Endothelial cell of umbilical vein (primary cell): ENCODE results near the gene PPP1R11. TPM values are rescaled to one million over a fixed set of nuclear protein-coding genes. Genes with fewer than 3 reads are reported as not detected.

Experiments used
- BruUV-seq: library from RNA; stranded (reverse); fragments of 400-500 nt; replicated peaks from 2 replicates; lab custom pipeline; 2021; lab: Mats Ljungman, UMichigan
- CTCF ChIA-PET: fragments of 300-600, 350-600 bp; sonication (Branson Sonifier 250); formaldehyde crosslinking; loops from one replicate; lab custom pipeline; 2021; ENCODE audit warnings: antibody characterized with exemption, inconsistent platforms; lab: Charles Lee
- POLR2A ChIA-PET: fragments of 300-600, 350-600 bp; sonication (Branson Sonifier 250); formaldehyde crosslinking; loops from one replicate; lab custom pipeline; 2021; ENCODE audit warnings: antibody characterized with exemption, inconsistent platforms; lab: Charles Lee
- DNase-seq: peaks from one replicate; pipeline ENCODE4 v3.0.0-alpha.2; 2011; ENCODE audit warnings: low read depth, low spot score
- FAIRE-seq: peaks from 2 replicates; lab custom pipeline; 2011; peaks lifted over from hg19 to GRCh38; lab: Jason Lieb, UNC
- H2AFZ ChIP-seq: 2 replicates; pipeline ENCODE4 v1.6.0; 2012; ENCODE audit warnings: low read depth, low read length, control low read depth, inconsistent platforms
- H3K27ac ChIP-seq: 2 replicates; pipeline ENCODE4 v1.5.1; 2011; ENCODE audit warnings: low read depth, mild to moderate bottlenecking, control low read depth, low read length, moderate library complexity; ENCODE audit not compliant: insufficient read depth
- H3K27me3 ChIP-seq, 2 experiments: 2 replicates each; pipeline versions ENCODE4 v1.6.0 to v1.6.1; 2011; ENCODE audit warnings: low read length in 2 of 2, mixed read lengths in 1 of 2; ENCODE audit not compliant: control insufficient read depth in 2 of 2, insufficient read depth in 2 of 2
- H3K36me3 ChIP-seq, 2 experiments: 2 replicates in 1 of 2; 3 replicates in 1 of 2; pipeline ENCODE4 v1.5.1; 2011; ENCODE audit warnings: low read length in 2 of 2, mild to moderate bottlenecking in 1 of 2, moderate library complexity in 1 of 2; ENCODE audit not compliant: control insufficient read depth in 2 of 2, insufficient read depth in 2 of 2; ENCODE audit errors: extremely low read depth in 1 of 2
- H3K4me1 ChIP-seq: 3 replicates; pipeline ENCODE4 v1.5.1; 2011; ENCODE audit warnings: mild to moderate bottlenecking, low read length; ENCODE audit not compliant: control insufficient read depth, insufficient read depth; ENCODE audit errors: extremely low read depth
- H3K4me2 ChIP-seq: 2 replicates; pipeline ENCODE4 v1.6.1; 2011; ENCODE audit warnings: low read length, control low read depth, mixed read lengths; ENCODE audit not compliant: insufficient read depth
- H3K4me3 ChIP-seq, 3 experiments: fragments of 200-600 bp in 1 of 3; sonication (generic), shearing (Covaris generic) in 1 of 3; replicated peaks in 1 of 3; 2 replicates each; pipeline ENCODE4 v1.5.1; 2011 to 2016; ENCODE audit warnings: control low read depth in 3 of 3, low read length in 3 of 3, mild to moderate bottlenecking in 2 of 3, inconsistent platforms in 1 of 3, low read depth in 1 of 3, moderate library complexity in 1 of 3; ENCODE audit not compliant: insufficient read depth in 1 of 3
- H3K79me2 ChIP-seq: 2 replicates; pipeline ENCODE4 v1.6.0; 2012; ENCODE audit warnings: low read length, inconsistent platforms; ENCODE audit not compliant: control insufficient read depth, insufficient read depth
- H3K9ac ChIP-seq: replicated peaks from 2 replicates; pipeline ENCODE3; 2011; ENCODE audit warnings: low read length, control low read depth; ENCODE audit not compliant: insufficient read depth; ENCODE audit errors: extremely low read depth
- H3K9me1 ChIP-seq: replicated peaks from 3 replicates; pipeline ENCODE4 v1.6.0; 2011; ENCODE audit warnings: mild to moderate bottlenecking, low read length; ENCODE audit not compliant: control insufficient read depth, insufficient read depth; ENCODE audit errors: extremely low read depth
- H3K9me3 ChIP-seq: replicated peaks from 2 replicates; pipeline ENCODE4 v1.5.1; 2012; ENCODE audit warnings: low read length, inconsistent platforms; ENCODE audit not compliant: control insufficient read depth, insufficient read depth
- H4K20me1 ChIP-seq: replicated peaks from 2 replicates; pipeline ENCODE3; 2011; ENCODE audit warnings: mild to moderate bottlenecking, low read length; ENCODE audit not compliant: control insufficient read depth, insufficient read depth; ENCODE audit errors: extremely low read depth
- CTCF ChIP-seq, 2 donors: IDR thresholded peaks; 1 replicate in 1 of 2; 2 replicates in 1 of 2; pipeline ENCODE4 v1.5.1; 2011; ENCODE audit warnings: low read length in 2 of 2, mild to moderate bottlenecking in 2 of 2, moderate library complexity in 2 of 2, control low read depth in 1 of 2, inconsistent platforms in 1 of 2, low read depth in 1 of 2; ENCODE audit not compliant: insufficient read depth in 1 of 2; ENCODE audit errors: extremely low read depth in 1 of 2
- EZH2 ChIP-seq: IDR thresholded peaks from 2 replicates; pipeline ENCODE4 v1.6.1; 2012; ENCODE audit warnings: borderline replicate concordance, low read depth, mild to moderate bottlenecking, moderate library complexity, low read length, inconsistent platforms; ENCODE audit not compliant: severe bottlenecking
- FOS ChIP-seq: IDR thresholded peaks from 2 replicates; pipeline ENCODE4 v1.6.1; 2011; ENCODE audit warnings: mild to moderate bottlenecking, low read length, moderate library complexity, borderline replicate concordance; ENCODE audit not compliant: insufficient read depth
- GATA2 ChIP-seq: IDR thresholded peaks from 2 replicates; pipeline ENCODE4 v1.7.0; 2011; ENCODE audit warnings: low read depth, mild to moderate bottlenecking, moderate library complexity, mixed read lengths, low read length; ENCODE audit not compliant: insufficient read length, insufficient read depth
- JUN ChIP-seq: IDR thresholded peaks from 2 replicates; pipeline ENCODE4 v1.6.1; 2011; ENCODE audit warnings: borderline replicate concordance, low read depth; ENCODE audit not compliant: insufficient read length, insufficient read depth
- MYC ChIP-seq: IDR thresholded peaks from one replicate; pipeline ENCODE4 v1.6.1; 2011; ENCODE audit warnings: mild to moderate bottlenecking, low read depth, low read length
- POLR2A ChIP-seq: IDR thresholded peaks from 2 replicates; pipeline ENCODE4 v1.6.1; 2012; ENCODE audit warnings: low read depth, mild to moderate bottlenecking, control low read depth, low read length
- POLR2AphosphoS5 ChIP-seq: IDR thresholded peaks from 2 replicates; pipeline ENCODE4 v1.6.1; 2012; ENCODE audit warnings: low read depth, mild to moderate bottlenecking, control low read depth, low read length, moderate library complexity; ENCODE audit not compliant: insufficient read depth
- dilution Hi-C: fragments of 300-500 bp; cut with MboI; formaldehyde crosslinking; loops from one replicate; pipeline ENCODE4 v1.15.0; 2019; ENCODE audit warnings: low sequenced_read_pairs; ENCODE audit not compliant: extremely low pct_ligation_motif_present
- intact Hi-C: fragments of 100-400 bp; cut with micrococcal nuclease; formaldehyde crosslinking; loops from one replicate; pipeline ENCODE4 v1.10.0; 2022
- polyA plus RNA-seq, 4 experiments: library from polyadenylated mRNA; depleted of rRNA in 3 of 4; stranded (reverse) in 3 of 4; unstranded in 1 of 4; fragments of >200 nt; gene quantifications; 2 replicates each; pipeline versions ENCODE4 v1.2.1 to v1.2.3, GENCODE V29; 2011 to 2012; ENCODE audit warnings: missing spikeins in 1 of 4
- total RNA-seq: library from RNA; stranded (reverse); gene quantifications from 2 replicates; pipeline ENCODE4 v1.2.3, GENCODE V29; 2021
- TF ChIP-seq, protein P1 (sequence below): IDR thresholded peaks from 2 replicates; pipeline ENCODE4 v1.6.1; 2011; ENCODE audit not compliant: insufficient read depth, insufficient read length

Gene PPP1R11
- total and polyA plus RNA-seq, 2 donors (not counting 3 experiments of a cell fraction or from before 2014, with no cell fraction given): 32.4 to 44.1 TPM

GRCh38 chr6:30035784-30036183 is 31.2 kb upstream of the PPP1R11 start:
- Histone ChIP-seq H3K27ac (no peak overlapping the region), H4K20me1 (no peaks in the 10 kb centered on the region), H3K4me2 (no peak overlapping the region), H3K9me3 (no peaks in the 10 kb centered on the region), H3K4me1 (no peaks in the 10 kb centered on the region), H3K79me2 (no peaks in the 10 kb centered on the region), H3K9me1 (no peaks in the 10 kb centered on the region), H3K9ac (no peak overlapping the region), H3K4me3 (no peak overlapping the region), H3K36me3 (no peaks in the 10 kb centered on the region), H2AFZ (no peak overlapping the region), H3K27me3 (no peaks in the 10 kb centered on the region)
- DNase-seq: no peak
- dilution Hi-C loops (no loop called here), intact Hi-C loops (no loop called here)
- TF ChIP-seq EZH2 (no peak), GATA2 (no peak), FOS (no peak), CTCF (IDR thresholded peaks at IDR 0.05; ENCODE audit: extremely low read depth in 1 of 2, insufficient read depth in 1 of 2, low read depth in 1 of 2, low read length in 2 of 2) (no peak), POLR2AphosphoS5 (no peak), POLR2A (no peak), MYC (no peak), JUN (no peak)
- TF ChIP-seq, protein P1, sequence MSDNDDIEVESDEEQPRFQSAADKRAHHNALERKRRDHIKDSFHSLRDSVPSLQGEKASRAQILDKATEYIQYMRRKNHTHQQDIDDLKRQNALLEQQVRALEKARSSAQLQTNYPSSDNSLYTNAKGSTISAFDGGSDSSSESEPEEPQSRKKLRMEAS: no peak
- no TSS peak for BruUV-seq
- CTCF ChIA-PET: no interaction called here
- POLR2A ChIA-PET: no interaction called here
- no peak for FAIRE-seq
